Activated CD4-positive, alpha-beta T cell treated with anti-CD3 and anti-CD28 coated beads, Interleukin-2, amount 10 ng/mL, durations not matched to agents 24 days and 14 days (primary cell): ENCODE measurements around the gene DYNLT1. TPM values are rescaled to one million over a fixed set of nuclear protein-coding genes. Genes with fewer than 3 reads are reported as not detected.
"Not testable (repeated sequence)": the region's sequence is repeated elsewhere in the genome, so short reads cannot be mapped to it uniquely, and the experiment has no call there.

Experiments
- DNase-seq: peaks from one replicate; pipeline ENCODE4 v3.0.0; 2022
- H3K27ac Mint-ChIP-seq: one replicate; pipeline ENCODE4 v1.8.0; 2022; ENCODE audit warnings: mild to moderate bottlenecking, mixed read lengths
- H3K27me3 Mint-ChIP-seq: one replicate; pipeline ENCODE4 v1.8.0; 2022; ENCODE audit warnings: mixed read lengths
- H3K36me3 Mint-ChIP-seq: one replicate; pipeline ENCODE4 v1.8.0; 2022; ENCODE audit warnings: low read depth, mild to moderate bottlenecking, mixed read lengths
- H3K4me1 Mint-ChIP-seq: one replicate; pipeline ENCODE4 v1.8.0; 2021; ENCODE audit warnings: mixed read lengths
- H3K4me3 Mint-ChIP-seq: one replicate; pipeline ENCODE4 v1.8.0; 2022; ENCODE audit warnings: mild to moderate bottlenecking, moderate library complexity, mixed read lengths
- H3K9me3 Mint-ChIP-seq: one replicate; pipeline ENCODE4 v1.8.0; 2021; ENCODE audit warnings: mixed read lengths
- intact Hi-C: fragments of 100-400 bp; cut with micrococcal nuclease; formaldehyde crosslinking; loops from one replicate; pipeline ENCODE4 v1.15.1; 2023
- total RNA-seq: library from RNA; stranded (reverse); gene quantifications from 2 replicates; pipeline ENCODE4 v1.2.3, GENCODE V29; 2022

Gene DYNLT1
- 103 and 110 TPM in 2 replicates for total RNA-seq

- DNase-seq: peak; percentile 98
- intact Hi-C loops: loop anchor here (1.0 to 5.0 kb wide), 5 partner anchors 9 to 1333 kb away; partner anchors contain the start of gene TMEM181
- Mint-ChIP-seq H3K27ac (peak within 1 kb of the TSS; percentile 97), H3K4me3 (peak within 1 kb of the TSS; percentile 97), H3K36me3 (peaks cover 39% of the 10 kb centered on the region), H3K9me3 (peaks cover 3% of the 10 kb centered on the region), H3K4me1 (peaks cover 72% of the 10 kb centered on the region), H3K27me3 (no peaks in the 10 kb centered on the region)
Measured at GRCh38 chr6:158644231-158645063, at the start of gene DYNLT1. Gene DYNLT1 (minus strand): TSS chr6:158644743. CDS start chr6:158644708, 35 bp downstream.

GRCh38 chr6:158688860-158689259 lies 44.3 kb upstream of the DYNLT1 start:
- peaks cover 61% of the 10 kb centered on the region for H3K36me3 Mint-ChIP-seq
- no peaks in the 10 kb centered on the region for H3K27me3 Mint-ChIP-seq
- H3K9me3 Mint-ChIP-seq: no peaks in the 10 kb centered on the region
- no peak for DNase-seq
- peaks cover 41% of the 10 kb centered on the region for H3K4me1 Mint-ChIP-seq
- H3K27ac Mint-ChIP-seq: no peak overlapping the region
- H3K4me3 Mint-ChIP-seq: no peak overlapping the region
- intact Hi-C loops: no loop called here

- Mint-ChIP-seq H3K4me1 (peaks cover 45% of the 10 kb centered on the region), H3K27ac (peak overlapping the region; percentile 86), H3K4me3 (peak overlapping the region; percentile 53), H3K36me3 (peaks cover 66% of the 10 kb centered on the region), H3K9me3 (no peaks in the 10 kb centered on the region), H3K27me3 (no peaks in the 10 kb centered on the region)
- DNase-seq: no peak
- intact Hi-C loops: loop anchor here (1.0 kb wide), 1 partner anchor 34 kb away; no protein-coding TSS in a partner anchor
Measured at GRCh38 chr6:158687506-158687905, 43.0 kb upstream of the DYNLT1 start.

- Mint-ChIP-seq H3K4me1 (peaks cover 47% of the 10 kb centered on the region), H3K4me3 (peak overlapping the region; percentile 53), H3K9me3 (no peaks in the 10 kb centered on the region), H3K27ac (peak overlapping the region; percentile 86), H3K27me3 (no peaks in the 10 kb centered on the region), H3K36me3 (peaks cover 66% of the 10 kb centered on the region)
- DNase-seq: peak; percentile 90
- intact Hi-C loops: loop anchor here (1.0 kb wide), 1 partner anchor 34 kb away; no protein-coding TSS in a partner anchor
Measured at GRCh38 chr6:158686791-158687381, 42.3 kb upstream of the DYNLT1 start.

GRCh38 chr6:158686311-158686710 lies 41.8 kb upstream of the DYNLT1 start:
- Mint-ChIP-seq H3K36me3 (peaks cover 69% of the 10 kb centered on the region), H3K9me3 (no peaks in the 10 kb centered on the region), H3K4me3 (peak overlapping the region; percentile 53), H3K27me3 (no peaks in the 10 kb centered on the region), H3K4me1 (peaks cover 47% of the 10 kb centered on the region), H3K27ac (peak overlapping the region; percentile 86)
- intact Hi-C loops: no loop called here
- DNase-seq: no peak

GRCh38 chr6:158684745-158685324 lies 40.3 kb upstream of the DYNLT1 start:
- H3K4me3 Mint-ChIP-seq: no peak overlapping the region
- H3K4me1 Mint-ChIP-seq: peaks cover 46% of the 10 kb centered on the region
- intact Hi-C loops: no loop called here
- H3K27me3 Mint-ChIP-seq: no peaks in the 10 kb centered on the region
- peaks cover 81% of the 10 kb centered on the region for H3K36me3 Mint-ChIP-seq
- DNase-seq: no peak
- H3K27ac Mint-ChIP-seq: no peak overlapping the region
- H3K9me3 Mint-ChIP-seq: no peaks in the 10 kb centered on the region

- Mint-ChIP-seq H3K27me3 (no peaks in the 10 kb centered on the region), H3K36me3 (peaks cover 83% of the 10 kb centered on the region), H3K27ac (no peak overlapping the region), H3K9me3 (no peaks in the 10 kb centered on the region), H3K4me1 (peaks cover 49% of the 10 kb centered on the region), H3K4me3 (no peak overlapping the region)
- intact Hi-C loops: no loop called here
- DNase-seq: no peak
Measured at GRCh38 chr6:158684311-158684710, 39.8 kb upstream of the DYNLT1 start.

- H3K36me3 Mint-ChIP-seq: peaks cover 85% of the 10 kb centered on the region
- H3K9me3 Mint-ChIP-seq: no peaks in the 10 kb centered on the region
- no peak for DNase-seq
- H3K27me3 Mint-ChIP-seq: no peaks in the 10 kb centered on the region
- no peak overlapping the region for H3K4me3 Mint-ChIP-seq
- intact Hi-C loops: no loop called here
- peaks cover 26% of the 10 kb centered on the region for H3K4me1 Mint-ChIP-seq
- H3K27ac Mint-ChIP-seq: no peak overlapping the region
Measured at GRCh38 chr6:158680481-158680880, 35.9 kb upstream of the DYNLT1 start.

GRCh38 chr6:158680015-158680414 lies 35.5 kb upstream of the DYNLT1 start:
- intact Hi-C loops: no loop called here
- H3K9me3 Mint-ChIP-seq: peaks cover 3% of the 10 kb centered on the region
- H3K36me3 Mint-ChIP-seq: peaks cover 85% of the 10 kb centered on the region
- H3K27me3 Mint-ChIP-seq: no peaks in the 10 kb centered on the region
- no peak for DNase-seq
- no peak overlapping the region for H3K27ac Mint-ChIP-seq
- peaks cover 25% of the 10 kb centered on the region for H3K4me1 Mint-ChIP-seq
- H3K4me3 Mint-ChIP-seq: no peak overlapping the region

- H3K9me3 Mint-ChIP-seq: peaks cover 5% of the 10 kb centered on the region
- intact Hi-C loops: no loop called here
- H3K36me3 Mint-ChIP-seq: peaks cover 83% of the 10 kb centered on the region
- H3K27ac Mint-ChIP-seq: no peak overlapping the region
- no peak for DNase-seq
- no peaks in the 10 kb centered on the region for H3K27me3 Mint-ChIP-seq
- peaks cover 17% of the 10 kb centered on the region for H3K4me1 Mint-ChIP-seq
- no peak overlapping the region for H3K4me3 Mint-ChIP-seq
Measured at GRCh38 chr6:158677906-158678578, 33.5 kb upstream of the DYNLT1 start.

- H3K36me3 Mint-ChIP-seq: peaks cover 82% of the 10 kb centered on the region
- H3K9me3 Mint-ChIP-seq, DNase-seq, intact Hi-C loops, H3K27ac Mint-ChIP-seq, H3K27me3 Mint-ChIP-seq, H3K4me3 Mint-ChIP-seq: not testable (repeated sequence)
- peaks cover 13% of the 10 kb centered on the region for H3K4me1 Mint-ChIP-seq
Measured at GRCh38 chr6:158677094-158677493, 32.6 kb upstream of the DYNLT1 start.

GRCh38 chr6:158674342-158675131 lies 30.0 kb upstream of the DYNLT1 start:
- Mint-ChIP-seq H3K4me1 (peaks cover 8% of the 10 kb centered on the region), H3K9me3 (peaks cover 5% of the 10 kb centered on the region), H3K4me3 (no peak overlapping the region), H3K27me3 (no peaks in the 10 kb centered on the region), H3K36me3 (peaks cover 69% of the 10 kb centered on the region), H3K27ac (peak overlapping the region; percentile 29)
- intact Hi-C loops: no loop called here
- DNase-seq: no peak

GRCh38 chr6:158672726-158673125 lies 28.2 kb upstream of the DYNLT1 start:
- peaks cover 9% of the 10 kb centered on the region for H3K4me1 Mint-ChIP-seq
- DNase-seq: no peak
- intact Hi-C loops: no loop called here
- H3K9me3 Mint-ChIP-seq: peaks cover 5% of the 10 kb centered on the region
- H3K4me3 Mint-ChIP-seq: no peak overlapping the region
- H3K36me3 Mint-ChIP-seq: peaks cover 66% of the 10 kb centered on the region
- H3K27me3 Mint-ChIP-seq: no peaks in the 10 kb centered on the region
- no peak overlapping the region for H3K27ac Mint-ChIP-seq
